ENCODE results near the gene ACSL4.
"Not testable (repeated sequence)": the region's sequence is repeated elsewhere in the genome, so short reads cannot be mapped to it uniquely, and the experiment has no call there.

The ACSL4 gene

DNA sequence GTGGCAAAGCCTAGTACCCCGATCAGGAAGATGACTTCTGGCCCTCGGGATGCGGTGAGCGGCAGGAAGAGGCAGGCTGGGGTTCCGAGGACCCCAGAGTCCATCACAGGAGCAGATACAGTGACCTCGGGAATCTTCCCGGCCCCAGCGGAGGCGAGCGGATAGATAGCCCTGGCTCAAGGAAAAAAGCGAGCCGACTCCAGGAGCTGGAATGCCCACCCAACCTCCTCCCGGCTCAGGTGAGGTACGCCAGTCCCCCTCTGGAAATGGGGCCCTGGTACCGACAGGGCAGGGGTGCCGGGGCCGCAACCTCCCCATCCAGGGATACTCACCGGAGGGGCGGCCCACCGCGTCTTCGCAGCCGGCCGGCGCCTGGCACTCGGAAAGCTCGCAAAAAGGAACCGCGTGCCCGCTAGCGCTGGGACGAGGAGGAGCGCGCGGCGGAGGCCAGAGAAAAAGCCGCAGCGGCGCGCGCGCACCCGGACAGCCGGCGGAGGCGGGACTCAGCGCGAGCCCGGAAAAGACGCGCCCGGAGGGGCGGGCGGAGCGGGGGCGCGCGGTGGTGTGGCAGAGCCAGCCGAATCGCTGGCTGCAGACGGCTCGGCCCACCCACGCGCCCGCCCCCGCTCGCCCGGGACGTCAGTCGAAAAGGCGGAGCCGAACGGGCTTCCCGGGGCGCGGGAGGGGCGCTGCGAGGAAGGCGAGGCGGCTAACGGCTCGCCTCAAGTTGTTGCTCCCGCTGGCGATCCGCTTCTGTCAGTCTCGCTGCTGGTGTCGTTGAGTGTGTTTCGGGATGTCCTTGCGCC lies at the start of gene ACSL4:
Gene ACSL4 (minus strand): TSS at position 451 of the 806 bp plus-strand sequence. CDS start 49,894 bp downstream, outside the sequence.
- DNase-seq (ENCODE audit: low spot score), result peak; percentile 91

DNA sequence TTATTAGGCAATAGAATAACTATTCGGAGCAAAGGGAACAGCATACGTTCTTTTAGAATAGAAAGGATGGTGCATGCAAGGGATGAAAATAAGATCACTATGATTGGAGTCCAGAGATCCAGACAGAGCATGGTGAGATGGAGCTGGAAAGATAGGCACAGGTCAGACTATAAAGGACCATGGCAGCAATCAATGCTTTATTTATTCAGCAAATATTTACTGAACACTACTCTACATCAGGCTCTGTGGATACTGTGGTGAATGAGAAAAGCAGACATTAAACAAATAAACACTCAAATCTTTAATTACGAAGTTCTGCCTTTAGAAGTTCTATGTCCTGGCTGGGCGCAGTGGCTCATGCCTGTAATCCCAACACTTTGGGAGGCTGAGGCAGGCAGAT lies 44.7 kb upstream of the ACSL4 start:
- no peak for DNase-seq (ENCODE audit: low spot score)

DNA sequence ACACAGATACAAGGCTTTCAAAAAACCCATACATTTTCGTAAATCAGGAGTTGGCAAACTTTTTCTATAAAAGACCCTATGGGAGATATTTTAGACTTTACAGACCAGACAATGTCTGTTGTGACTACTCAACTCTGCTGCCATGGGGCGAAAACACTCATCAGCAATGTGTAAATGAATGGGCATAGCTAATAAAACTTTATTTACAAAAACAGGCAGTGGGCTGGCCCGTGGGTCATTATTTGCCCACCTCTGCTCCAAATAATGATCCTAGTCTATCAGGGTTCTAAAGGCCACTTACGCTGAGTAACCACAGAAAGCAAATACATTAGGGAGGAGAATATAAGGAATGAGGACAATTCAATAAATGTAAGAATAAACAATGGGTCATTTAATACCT lies 43.9 kb upstream of the ACSL4 start:
- DNase-seq (ENCODE audit: low spot score), result no peak

DNA sequence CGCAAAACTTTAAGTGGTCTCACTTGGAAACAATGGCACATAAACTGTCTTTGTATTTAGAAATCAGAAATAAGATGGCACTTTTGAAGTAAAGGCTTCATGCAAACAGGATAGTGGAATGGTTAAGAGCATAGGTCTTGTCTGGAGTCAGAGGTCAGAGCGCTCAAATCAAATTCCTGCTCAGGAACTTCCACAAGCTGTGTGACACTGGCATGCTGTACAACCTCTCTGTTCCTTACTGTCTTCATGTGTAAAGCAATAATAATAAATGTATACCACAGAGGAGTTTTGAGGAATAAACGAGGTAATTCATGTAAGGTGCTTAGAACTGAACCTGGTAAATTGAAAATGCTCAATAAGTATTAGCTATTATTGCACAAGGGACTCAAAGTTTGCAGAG lies 43.4 kb upstream of the ACSL4 start:
- DNase-seq (ENCODE audit: low spot score), result no peak

DNA sequence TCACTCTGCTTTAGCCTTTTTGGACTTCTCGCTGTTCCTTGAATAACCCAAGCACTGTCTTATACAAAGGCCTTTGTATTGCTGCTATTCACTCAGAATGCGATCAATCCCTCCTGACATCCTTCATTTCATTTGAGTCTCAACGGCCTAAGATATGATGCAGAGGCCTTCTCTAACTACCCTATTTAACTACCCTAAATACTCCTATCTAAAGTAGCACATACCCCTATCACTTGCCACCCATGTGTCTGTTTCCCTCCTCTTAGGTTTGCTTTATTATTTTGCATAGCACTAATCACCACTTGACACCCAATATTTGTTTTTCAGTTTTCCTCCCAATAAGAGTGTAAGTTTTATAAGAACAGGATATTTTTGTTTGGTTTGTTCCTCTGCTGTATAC lies 42.3 kb upstream of the ACSL4 start:
- DNase-seq (ENCODE audit: low spot score), result no peak

DNA sequence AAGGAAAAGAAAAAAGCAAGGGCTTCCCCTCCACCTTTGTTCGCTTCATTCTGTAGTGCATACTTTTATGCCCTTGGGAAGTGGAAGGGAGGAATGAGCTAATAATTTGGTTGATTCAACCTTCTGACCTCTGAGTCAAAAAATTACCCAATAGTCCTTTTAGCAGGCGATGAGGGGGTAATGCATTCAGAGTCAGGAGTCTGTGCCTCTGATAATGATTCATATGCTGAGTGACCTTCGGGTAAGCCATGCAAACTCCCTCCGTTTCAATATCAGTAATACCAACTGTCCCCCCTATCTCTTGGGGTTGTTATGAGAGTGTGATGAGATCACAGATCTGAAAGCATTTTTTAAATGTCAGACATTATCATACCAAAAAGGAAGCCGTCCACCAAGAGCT lies 41.6 kb upstream of the ACSL4 start:
- DNase-seq (ENCODE audit: low spot score), result peak; percentile 70

DNA sequence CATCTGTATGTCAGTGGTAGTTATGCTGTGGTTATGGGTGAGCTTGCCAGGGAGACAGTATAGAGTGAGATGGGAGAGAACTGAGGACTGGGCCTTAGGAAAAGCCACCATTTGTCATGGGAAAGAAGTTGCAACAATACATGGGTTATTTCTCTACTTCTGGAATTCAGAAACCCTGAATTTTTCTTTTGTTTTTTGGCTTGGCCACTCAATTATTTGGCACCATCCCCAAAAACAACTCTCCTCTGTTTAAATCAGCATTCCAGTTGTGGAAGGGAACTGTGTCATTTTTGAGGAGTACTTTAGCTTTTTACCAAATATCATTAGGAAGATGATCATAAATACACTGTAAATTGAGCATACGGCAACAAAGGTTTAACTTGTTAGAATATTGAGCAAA lies 41.1 kb upstream of the ACSL4 start:
- peak; percentile 25 for DNase-seq (ENCODE audit: low spot score)

DNA sequence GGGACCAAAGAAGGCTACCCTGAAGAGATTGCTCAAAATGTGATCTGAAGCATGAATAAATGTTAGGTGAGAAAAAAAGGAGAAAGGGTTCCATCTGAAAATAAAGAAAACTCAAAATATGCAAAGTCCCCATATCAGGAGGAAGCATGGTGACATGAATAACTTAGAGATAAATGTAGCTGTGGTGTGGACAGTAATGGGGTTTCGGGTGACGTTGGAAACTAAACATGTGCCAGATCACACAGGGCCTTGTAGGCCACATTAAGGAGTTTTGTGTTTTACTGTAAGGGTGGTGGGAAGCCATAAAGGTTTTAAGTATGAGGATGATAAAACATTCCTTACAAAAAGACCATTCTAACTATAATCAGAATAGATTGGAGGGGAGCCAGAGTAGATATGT lies 40.3 kb upstream of the ACSL4 start:
- no peak for DNase-seq (ENCODE audit: low spot score)

DNA sequence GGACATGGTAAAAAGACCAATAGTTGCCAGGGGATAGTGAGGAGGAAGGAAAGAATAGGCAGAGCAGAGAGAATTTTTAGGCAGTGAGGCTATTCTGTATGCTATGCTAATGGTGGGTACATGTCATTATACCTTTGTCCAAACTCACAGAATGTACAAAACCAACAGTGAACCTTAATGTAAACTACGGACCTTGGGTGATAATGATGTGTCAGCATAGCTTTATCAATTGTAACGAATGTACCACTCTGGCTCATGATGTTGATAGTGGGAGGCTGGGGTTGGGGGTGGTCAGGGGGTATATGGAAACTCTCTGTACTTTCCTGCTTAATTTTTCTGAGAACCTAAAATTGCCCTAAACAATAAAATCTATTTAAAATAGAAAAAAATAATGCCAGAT lies 37.7 kb upstream of the ACSL4 start:
- no peak for DNase-seq (ENCODE audit: low spot score)

DNA sequence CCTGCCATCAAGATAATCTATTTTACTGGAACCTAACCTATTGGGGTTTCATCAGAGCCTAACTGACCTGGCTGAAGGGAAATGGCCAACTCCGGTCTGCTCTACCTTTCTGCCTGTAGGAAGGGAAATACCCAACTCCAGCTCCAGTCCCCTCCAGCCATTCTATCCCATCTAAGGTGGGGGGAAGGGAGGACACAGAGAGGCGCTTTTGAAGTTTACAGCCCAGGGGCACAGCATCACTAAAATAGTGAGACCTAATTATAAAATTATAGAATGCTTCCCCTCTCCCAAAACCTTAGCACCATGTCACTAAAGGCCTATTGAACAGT lies 27.8 kb upstream of the ACSL4 start:
- DNase-seq (ENCODE audit: low spot score), result no peak

DNA sequence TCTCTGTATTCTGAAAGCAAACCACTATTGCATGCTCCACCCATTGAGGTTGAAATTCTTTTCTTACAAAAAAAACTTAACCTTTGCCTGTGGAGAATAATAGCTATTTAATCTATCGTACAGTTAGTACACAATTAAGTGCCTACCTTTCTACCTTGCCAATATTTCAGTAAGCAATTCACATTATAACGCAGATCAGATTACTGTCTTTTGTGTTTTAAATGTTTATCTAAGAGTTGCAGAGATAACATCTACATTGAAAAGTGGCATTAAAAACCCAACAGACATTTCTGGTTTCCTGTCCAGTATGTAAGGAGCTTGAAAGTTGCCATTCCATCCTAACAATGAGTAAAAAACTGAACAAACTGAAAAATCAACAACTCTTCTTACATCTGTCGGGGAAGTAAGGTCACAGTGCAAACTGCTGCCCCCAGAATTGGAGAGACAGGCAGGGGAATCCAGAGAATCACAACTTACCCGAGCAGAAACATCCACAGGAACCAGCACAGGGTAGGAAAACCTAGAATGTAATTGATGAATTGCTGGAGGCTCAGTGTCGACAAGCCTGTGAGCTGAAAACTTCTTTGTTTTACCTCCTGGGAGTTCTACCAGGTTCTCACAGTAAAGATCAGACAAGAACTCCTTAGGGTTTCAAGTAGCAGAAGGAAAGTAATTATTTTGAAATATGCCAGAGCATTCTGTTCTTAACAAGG lies 27.3 kb upstream of the ACSL4 start:
- no peak for DNase-seq (ENCODE audit: low spot score)

DNA sequence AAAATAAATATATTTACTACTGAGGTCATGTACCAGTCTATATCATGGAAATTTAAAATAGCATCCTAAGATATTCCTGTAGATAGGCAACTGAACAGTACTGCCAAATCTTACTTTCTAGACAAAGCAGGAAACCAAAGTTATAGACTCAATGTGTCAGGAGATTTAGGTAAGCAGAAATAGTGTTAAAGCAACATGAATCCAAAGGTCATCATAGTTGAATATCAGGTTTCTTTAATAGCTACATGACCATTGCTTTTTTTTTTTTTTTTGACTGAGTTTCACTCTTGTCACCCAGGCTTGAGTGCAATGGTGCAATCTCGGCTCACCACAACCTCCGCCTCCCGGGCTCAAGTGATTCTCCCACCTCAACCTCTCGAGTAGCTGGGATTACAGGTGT lies 20.2 kb upstream of the ACSL4 start:
- DNase-seq (ENCODE audit: low spot score), result no peak

DNA sequence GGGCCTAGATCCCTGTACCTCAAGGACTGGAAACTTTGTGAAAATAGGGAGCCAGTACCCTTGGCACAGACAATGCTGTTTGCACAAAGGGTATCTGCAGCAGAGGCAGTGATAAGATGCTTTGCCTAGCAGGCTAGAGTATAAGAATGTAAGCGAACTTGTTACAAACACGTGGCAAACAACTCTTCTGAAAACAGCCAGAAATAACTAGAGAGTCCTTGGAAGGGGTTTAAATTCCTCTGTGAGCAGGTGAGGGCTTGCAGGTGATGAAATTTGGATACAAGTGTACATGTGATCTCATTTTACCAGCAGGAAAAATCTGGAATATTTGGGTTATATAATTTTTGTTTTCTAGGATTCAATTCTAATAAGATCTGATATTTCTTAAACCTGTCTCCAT lies 18.6 kb upstream of the ACSL4 start:
- no peak for DNase-seq (ENCODE audit: low spot score)

DNA sequence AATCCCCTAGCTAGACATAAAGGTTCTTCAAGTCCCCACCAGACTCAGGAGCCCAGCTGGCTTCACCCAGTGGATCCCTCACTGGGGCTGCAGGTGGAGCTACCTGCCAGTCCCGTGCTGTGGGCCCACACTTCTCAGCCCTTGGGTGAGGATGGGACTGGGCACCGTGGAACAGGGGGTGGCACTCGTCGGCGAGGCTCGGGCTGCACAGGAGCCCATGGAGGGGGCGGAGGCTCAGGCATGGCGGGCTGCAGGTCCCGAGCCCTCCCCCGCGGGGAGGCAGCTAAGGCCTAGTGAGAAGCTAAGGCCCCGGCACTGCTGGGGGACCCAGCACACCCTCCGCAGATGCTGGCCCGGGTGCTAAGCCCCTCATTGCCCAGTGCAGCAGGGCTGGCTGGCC lies 16.1 kb upstream of the ACSL4 start:
- no peak for DNase-seq (ENCODE audit: low spot score)

DNA sequence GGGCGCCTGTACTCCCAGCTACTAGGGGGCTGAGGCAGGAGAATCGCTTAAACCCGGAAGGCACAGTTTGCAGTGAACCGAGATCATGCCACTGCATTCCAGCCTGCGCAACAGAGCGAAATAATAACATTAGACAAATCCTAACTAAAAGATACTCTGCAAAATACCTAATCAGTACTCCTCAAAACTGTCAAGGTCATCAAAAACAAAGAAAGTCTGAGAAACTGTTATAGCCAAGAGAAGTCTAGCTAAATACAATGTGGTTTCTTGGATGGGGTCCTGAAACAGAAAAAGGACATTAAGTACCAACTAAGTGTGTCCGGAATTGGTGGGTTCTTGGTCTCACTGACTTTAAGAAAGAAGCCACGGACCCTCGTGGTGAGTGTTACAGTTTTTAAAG lies 14.6 kb upstream of the ACSL4 start:
- DNase-seq (ENCODE audit: low spot score), result no peak

DNA sequence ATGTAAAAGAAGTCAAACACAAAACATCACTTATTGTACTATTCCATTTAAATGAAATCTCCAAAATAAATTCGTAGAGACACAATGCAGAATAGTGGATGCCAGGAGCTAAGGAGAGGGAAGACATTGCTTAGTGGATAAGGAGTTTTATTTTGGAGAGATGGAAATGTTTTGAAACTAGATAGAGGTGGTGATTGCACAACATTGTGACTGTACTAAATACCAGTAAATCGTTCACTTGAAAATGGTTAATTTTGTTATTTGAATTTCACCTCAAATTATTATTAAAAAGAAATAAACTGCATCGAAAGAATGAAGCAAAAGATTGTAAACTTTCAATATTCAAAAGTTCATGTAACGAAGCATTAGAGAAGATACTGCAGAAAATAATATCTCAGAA lies 9.7 kb upstream of the ACSL4 start:
- no peak for DNase-seq (ENCODE audit: low spot score)

DNA sequence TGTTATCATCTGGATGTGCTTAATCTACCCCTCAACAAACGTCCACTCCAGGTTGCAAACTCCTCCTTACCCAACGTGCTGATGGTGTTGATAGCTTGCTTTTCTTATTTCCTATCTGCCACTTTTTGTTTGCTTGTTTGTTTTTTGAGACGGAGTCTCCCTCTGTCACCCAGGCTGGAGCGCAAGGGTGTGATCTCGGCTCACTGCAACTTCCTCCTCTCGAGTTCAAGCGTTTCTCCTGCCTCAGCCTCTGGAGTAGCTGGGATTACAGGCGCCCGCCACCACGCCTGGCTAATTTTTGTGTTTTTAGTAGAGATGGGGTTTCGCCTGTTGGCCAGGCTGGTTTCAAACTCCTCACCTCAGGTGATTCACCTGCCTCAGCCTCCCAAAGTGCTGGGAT lies 7.8 kb upstream of the ACSL4 start:
- not testable (repeated sequence) for DNase-seq (ENCODE audit: low spot score)

DNA sequence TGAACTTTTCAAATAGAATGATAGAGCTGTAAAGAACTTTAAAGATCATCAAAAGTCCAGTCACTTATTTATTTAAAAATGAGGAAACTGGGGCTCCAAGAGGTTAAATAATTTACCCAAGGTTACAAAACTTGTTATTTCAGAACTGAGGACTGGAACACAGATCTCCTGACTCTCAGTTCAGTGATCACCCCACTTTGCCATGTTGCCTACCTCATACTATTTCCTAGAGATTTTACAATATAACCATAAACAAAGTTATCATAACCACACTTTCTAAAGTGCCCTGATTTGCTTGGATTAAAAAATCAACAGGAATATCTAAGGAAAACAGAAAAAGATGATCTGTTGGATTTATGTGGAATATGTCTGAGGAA lies 7.4 kb upstream of the ACSL4 start:
- no peak for DNase-seq (ENCODE audit: low spot score)

DNA sequence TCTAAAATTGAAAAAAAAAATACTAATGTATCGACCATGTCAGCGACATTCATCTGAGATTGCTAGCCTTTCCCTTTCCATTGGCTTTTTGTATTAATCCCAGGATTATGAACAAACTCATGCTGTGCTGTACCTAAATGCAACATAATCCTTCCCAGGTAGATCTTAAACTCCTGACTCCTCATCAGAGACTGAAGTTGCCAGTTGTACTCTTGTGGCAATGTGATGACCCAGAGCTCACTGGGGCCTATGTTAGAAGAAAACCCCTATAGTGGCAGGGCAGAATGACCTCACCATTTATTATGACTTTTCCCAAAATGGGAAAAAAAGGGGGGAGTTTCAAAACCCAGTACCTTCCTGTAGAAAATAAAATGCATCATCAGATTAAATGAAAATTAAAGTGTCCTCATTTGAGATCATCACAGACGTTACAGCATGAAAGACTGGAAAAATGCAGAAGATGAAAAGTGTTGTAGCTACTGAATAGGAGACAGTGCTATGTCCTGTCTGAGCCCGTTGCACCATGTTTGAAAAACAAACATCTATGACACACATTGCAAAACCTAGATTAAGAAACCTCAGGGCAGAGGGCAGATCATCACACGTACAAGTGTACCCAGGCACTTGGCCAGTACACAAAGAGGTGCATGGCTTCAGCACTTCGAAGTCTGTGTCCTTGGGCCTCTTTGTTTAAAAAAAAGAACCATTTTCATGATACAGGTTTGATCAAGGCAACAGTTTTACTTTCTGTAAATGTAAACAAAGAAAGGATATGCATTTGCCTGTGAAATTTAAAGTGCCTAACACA lies 6.8 kb upstream of the ACSL4 start:
- no peak for DNase-seq (ENCODE audit: low spot score)

DNA sequence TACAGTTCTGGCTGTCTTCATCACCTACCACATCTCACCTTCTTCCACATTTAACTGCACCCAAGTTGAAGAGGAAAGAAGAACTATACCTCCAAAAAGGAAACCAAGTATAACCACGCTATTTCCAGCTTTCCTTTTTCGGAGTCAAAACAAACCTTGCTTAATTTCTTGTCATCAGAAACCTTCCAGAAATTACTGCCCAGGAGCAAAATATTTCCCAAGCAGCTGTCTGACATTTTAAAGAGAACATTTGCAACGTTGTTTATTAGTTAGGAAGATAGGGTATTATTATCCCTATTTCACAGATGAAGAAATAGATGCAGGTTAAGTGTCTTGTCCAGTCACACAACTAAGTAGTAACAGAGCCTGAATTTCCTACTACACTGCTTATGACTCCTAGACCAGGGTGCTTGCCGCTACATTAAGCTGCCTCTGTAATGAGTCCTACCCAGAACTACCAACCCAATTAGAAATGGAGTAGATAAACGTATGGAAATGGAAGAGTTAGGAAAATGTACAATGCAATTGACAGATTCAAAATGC lies 2.2 kb upstream of the ACSL4 start:
- DNase-seq (ENCODE audit: low spot score), result no peak

DNA sequence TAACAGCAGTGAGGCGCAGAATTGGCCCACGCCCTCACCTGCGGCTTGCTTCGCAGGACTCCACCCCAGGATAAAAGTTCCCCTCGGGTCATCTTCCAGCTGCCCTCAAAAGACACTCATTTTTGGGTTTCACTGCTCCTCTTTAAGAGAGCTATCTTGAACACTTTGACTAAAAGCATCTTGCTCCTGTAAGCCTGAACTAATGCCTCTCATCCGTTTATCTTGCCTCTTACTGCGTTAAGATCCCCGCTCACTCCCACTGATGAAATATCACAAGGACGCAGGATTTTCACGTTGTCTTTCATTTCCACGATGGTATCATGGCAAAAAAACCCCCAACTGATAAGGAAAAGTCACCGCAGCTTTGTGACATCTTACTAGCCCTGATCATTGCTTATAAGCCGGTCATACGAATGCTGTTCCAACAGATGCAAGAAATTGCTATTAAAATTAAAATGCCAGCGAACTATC lies 591 bp upstream of the ACSL4 start:
- DNase-seq (ENCODE audit: low spot score), result no peak

DNA sequence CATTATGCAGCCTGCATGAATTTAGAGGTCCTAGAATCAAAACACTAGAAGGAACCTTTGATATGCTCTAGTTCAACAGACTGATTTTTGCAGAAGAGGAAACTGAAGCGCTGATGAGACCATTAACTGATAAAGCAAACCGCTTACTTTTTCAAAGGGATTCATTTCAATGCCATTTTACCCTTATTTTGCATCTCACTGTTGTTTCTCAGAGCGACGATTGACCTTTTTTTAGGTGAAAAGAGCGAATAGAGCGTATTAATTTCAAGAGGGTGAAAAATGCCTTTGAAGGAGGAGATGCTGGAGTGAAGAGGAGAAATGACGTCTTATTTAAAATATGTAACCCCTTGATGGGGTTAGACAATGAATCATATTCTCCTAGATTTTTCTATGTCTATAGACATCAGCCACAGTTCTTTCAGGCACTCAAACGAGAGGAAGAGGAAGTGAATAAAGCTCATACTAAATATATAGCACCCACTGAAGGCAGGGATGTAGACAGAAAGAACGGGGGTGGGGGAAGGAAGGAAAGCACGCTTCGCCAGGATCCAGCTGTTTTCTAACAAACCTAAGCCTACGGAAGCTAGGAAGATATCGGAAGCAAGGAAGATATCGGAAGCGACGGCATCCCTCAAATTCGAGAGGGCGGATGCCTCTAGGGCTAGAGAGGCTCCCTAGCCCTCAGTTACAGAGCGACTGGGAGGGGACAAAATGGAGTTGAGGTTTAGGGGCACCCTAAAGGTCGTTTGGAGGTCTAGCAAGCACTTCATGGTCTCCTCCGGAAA lies 848 bp downstream of the ACSL4 start:
- DNase-seq (ENCODE audit: low spot score), result peak; percentile 16

Data from AG20443 (cell line).